Osteocyte (in vitro differentiated cells): ENCODE data around the gene TMEM170A. TPM values are rescaled to one million over a fixed set of nuclear protein-coding genes. Genes with fewer than 3 reads are reported as not detected.
"Not testable (repeated sequence)": the region's sequence is repeated elsewhere in the genome, so short reads cannot be mapped to it uniquely, and the experiment has no call there.

Experiments used
- DNase-seq: peaks from one replicate; pipeline ENCODE4 v3.0.0; 2021; ENCODE audit warnings: mixed read lengths; ENCODE audit not compliant: unreplicated experiment; ENCODE audit errors: extremely low spot score
- H3K27ac Mint-ChIP-seq: one replicate; pipeline ENCODE4 v1.8.0; 2021; ENCODE audit warnings: mild to moderate bottlenecking, mixed read lengths; ENCODE audit not compliant: unreplicated experiment
- H3K27me3 Mint-ChIP-seq: one replicate; pipeline ENCODE4 v1.8.0; 2021; ENCODE audit warnings: mixed read lengths; ENCODE audit not compliant: unreplicated experiment
- H3K36me3 Mint-ChIP-seq: one replicate; pipeline ENCODE4 v1.8.0; 2021; ENCODE audit warnings: mixed read lengths; ENCODE audit not compliant: unreplicated experiment
- H3K4me1 Mint-ChIP-seq: one replicate; pipeline ENCODE4 v1.8.0; 2021; ENCODE audit warnings: mixed read lengths; ENCODE audit not compliant: unreplicated experiment
- H3K4me3 Mint-ChIP-seq: one replicate; pipeline ENCODE4 v1.8.0; 2021; ENCODE audit warnings: mild to moderate bottlenecking, moderate library complexity, mixed read lengths; ENCODE audit not compliant: unreplicated experiment
- H3K9me3 Mint-ChIP-seq: one replicate; pipeline ENCODE4 v1.8.0; 2021; ENCODE audit warnings: mixed read lengths; ENCODE audit not compliant: unreplicated experiment
- CTCF ChIP-seq: fragments of 200-600 bp; sonication (generic); IDR thresholded peaks from 2 replicates; pipeline ENCODE4 v1.5.0; 2021; ENCODE audit warnings: antibody characterized with exemption, mild to moderate bottlenecking, moderate library complexity
- long read RNA-seq: library from polyadenylated mRNA; unstranded; transcript quantifications from one replicate; pipeline ENCODE4 v2.0.0, GENCODE V29; 2021
- total RNA-seq: library from RNA; stranded (reverse); gene quantifications from 2 replicates; pipeline ENCODE4 v1.2.1, GENCODE V29; 2021

Gene TMEM170A
- total RNA-seq, result 13.9 and 15.2 TPM in 2 replicates
- long read RNA-seq, full-length matches to known transcripts, result 6 of 16 reads
- long read RNA-seq, partial matches to known transcripts, result 6 of 16 reads
- long read RNA-seq, other reads (novel, unspliced or antisense), result 4 of 16 reads

- H3K27me3 Mint-ChIP-seq, result no peaks in the 10 kb centered on the region
- H3K36me3 Mint-ChIP-seq, result peaks cover 8% of the 10 kb centered on the region
- peaks cover 30% of the 10 kb centered on the region for H3K4me1 Mint-ChIP-seq
- peak; percentile 100 for TF ChIP-seq CTCF
- peak within 1 kb of the TSS; percentile 88 for H3K27ac Mint-ChIP-seq
- DNase-seq, result peak; percentile 100
- no peaks in the 10 kb centered on the region for H3K9me3 Mint-ChIP-seq
- peak within 1 kb of the TSS; percentile 84 for H3K4me3 Mint-ChIP-seq
These were observed at the start of gene TMEM170A for GRCh38 chr16:75464122-75464918. Gene TMEM170A (minus strand): TSS chr16:75464689. CDS start chr16:75464600, 89 bp downstream.

GRCh38 chr16:75506574-75506973, 42.1 kb upstream of the TMEM170A start:
- Mint-ChIP-seq H3K36me3 (no peaks in the 10 kb centered on the region), H3K9me3 (no peaks in the 10 kb centered on the region), H3K27me3 (no peaks in the 10 kb centered on the region), H3K4me1 (peaks cover 11% of the 10 kb centered on the region), H3K27ac (no peak overlapping the region), H3K4me3 (no peak overlapping the region)
- no peak for DNase-seq
- TF ChIP-seq CTCF, result no peak

DNA sequence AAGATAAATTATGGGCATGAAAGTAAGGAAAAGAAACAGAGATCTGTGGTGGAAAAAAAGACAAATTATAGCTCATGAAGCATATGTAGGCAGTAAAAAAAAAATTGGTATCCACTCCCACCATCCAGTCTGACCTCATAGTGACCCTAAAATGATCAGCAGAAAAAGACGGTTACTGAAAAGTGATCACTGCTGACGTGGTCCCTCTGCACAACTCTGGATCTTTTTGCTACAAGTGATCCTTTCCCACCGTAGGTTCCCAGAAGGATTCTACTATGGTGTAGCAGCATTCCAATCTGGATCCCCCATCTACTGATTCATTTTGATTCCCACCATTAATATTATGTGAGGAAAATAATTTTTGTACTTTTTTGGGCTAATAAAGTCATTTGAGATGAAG, 41.6 kb upstream of the TMEM170A start:
- TF ChIP-seq CTCF, result no peak
- no peak overlapping the region for H3K27ac Mint-ChIP-seq
- no peak overlapping the region for H3K4me3 Mint-ChIP-seq

GRCh38 chr16:75503801-75504200, 39.3 kb upstream of the TMEM170A start:
- no peak overlapping the region for H3K4me3 Mint-ChIP-seq
- DNase-seq, result no peak
- no peak for TF ChIP-seq CTCF
- H3K27ac Mint-ChIP-seq, result no peak overlapping the region
- H3K27me3 Mint-ChIP-seq, result peaks cover 3% of the 10 kb centered on the region
- no peaks in the 10 kb centered on the region for H3K36me3 Mint-ChIP-seq
- peaks cover 4% of the 10 kb centered on the region for H3K4me1 Mint-ChIP-seq
- no peaks in the 10 kb centered on the region for H3K9me3 Mint-ChIP-seq

More for the DNA sequence above, 41.6 kb upstream of the TMEM170A start:
- Mint-ChIP-seq H3K27me3 (no peaks in the 10 kb centered on the region), H3K36me3 (no peaks in the 10 kb centered on the region), H3K4me1 (peaks cover 11% of the 10 kb centered on the region), H3K9me3 (no peaks in the 10 kb centered on the region)
- no peak for DNase-seq

- peaks cover 3% of the 10 kb centered on the region for H3K27me3 Mint-ChIP-seq
- H3K4me1 Mint-ChIP-seq, result peaks cover 4% of the 10 kb centered on the region
- no peak overlapping the region for H3K27ac Mint-ChIP-seq
- no peak for TF ChIP-seq CTCF
- H3K36me3 Mint-ChIP-seq, result no peaks in the 10 kb centered on the region
- no peaks in the 10 kb centered on the region for H3K9me3 Mint-ChIP-seq
- no peak overlapping the region for H3K4me3 Mint-ChIP-seq
- no peak for DNase-seq
These were observed 38.6 kb upstream of the TMEM170A start for GRCh38 chr16:75502916-75503605.

- not testable (repeated sequence) for H3K27me3 Mint-ChIP-seq, DNase-seq, H3K27ac Mint-ChIP-seq, H3K36me3 Mint-ChIP-seq, H3K9me3 Mint-ChIP-seq, H3K4me1 Mint-ChIP-seq, H3K4me3 Mint-ChIP-seq
These were observed 37.3 kb upstream of the TMEM170A start for GRCh38 chr16:75501820-75502219.
